ENCODE data around the gene ORC6.
A peak's percentile ranks its signal among the peaks of the same experiment; 100 is the strongest.

Gene ORC6

DNA sequence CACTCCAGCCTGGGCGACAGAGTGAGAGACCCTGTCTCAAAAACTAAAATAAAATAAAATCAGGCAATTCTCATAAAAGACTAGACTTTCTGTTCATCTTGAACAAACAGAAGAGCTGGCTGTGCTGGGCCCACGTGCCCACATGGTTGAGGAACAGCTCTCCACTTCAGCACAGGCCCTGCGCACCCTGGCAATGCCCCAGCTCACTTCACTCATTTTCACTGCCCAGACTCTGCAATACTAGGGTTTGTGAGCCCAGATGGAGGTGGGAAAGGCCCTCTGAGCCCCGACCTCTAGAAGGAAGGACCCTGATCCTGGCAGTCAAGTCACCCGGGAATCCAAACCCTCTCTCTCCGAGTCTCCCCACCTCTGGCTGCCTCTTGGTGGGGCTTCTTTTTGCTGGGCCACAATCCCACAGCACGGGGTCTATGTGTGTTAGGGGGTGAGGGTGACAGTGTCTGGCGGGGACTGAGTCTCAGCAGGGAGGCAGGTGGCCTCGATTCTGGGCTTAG, 43.9 kb downstream of the ORC6 start:
- DNase-seq = no peak

DNA sequence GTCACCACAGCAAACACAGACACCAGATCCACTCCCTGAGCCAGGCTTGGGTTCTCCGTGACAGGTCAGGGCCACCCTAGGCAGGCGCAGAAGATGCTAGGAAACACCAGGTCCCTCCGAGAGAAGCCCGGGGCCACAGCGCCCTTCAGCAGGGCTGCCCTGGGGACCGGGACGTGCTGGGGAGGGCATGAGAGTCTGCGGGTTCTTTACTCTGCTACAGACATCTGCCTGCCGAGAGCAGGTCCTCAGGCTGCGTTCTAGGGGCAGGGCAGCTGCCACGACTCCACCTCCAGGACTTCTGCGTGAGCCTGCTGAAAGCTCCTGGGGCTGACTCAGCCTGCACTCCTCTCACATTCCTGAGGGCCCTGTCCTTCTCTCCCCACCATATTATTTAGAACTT, 47.2 kb downstream of the ORC6 start:
- no peak for DNase-seq

DNA sequence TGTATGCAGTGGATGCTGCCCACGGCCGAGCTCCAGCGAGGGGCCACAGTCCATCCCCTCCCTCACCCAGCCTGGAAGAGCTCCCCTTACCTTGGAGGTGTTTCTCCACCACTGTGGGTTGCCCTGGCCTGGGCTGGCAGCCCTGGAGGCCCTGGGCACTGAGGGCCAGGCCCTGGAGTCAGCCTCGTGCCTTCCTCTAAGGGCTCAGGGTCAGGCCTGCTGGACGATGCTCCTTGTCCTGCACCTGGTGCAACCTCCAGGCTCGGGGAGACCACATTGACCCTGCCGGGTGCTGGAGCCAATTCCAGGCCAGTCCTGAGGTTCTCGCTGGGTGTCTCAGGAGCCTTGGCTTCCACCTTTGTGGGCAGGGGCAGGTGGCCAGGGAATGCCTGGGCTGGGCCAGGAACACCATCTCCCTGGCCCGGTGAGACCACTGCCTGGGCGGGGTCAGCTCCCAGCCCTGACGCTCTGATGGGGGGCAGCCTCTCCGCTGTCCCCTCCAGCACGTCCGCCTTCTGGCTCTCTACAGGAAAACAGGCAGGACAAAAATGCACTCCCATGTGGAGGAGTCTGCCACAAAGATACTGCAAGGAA, 48.3 kb downstream of the ORC6 start:
- no peak for DNase-seq

DNA sequence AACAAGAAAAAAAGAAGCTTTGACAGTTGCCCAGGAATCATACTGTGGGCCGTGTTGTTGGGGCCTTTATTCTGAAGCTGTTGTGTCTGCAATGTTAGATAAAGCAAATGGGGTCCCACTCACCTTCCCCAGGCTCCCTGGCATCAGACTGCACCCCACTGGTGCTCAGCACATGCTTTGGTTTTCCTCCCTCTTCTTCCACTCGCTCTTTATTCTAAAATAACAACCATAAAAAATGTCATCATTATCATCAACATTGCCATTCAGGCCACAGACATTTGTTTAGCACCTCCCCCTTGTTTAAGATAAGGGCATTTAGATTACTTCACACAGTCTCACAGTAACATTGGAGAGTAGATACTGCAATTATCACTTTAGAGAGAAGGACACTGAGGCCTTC, 50.5 kb downstream of the ORC6 start:
- no peak for DNase-seq

DNA sequence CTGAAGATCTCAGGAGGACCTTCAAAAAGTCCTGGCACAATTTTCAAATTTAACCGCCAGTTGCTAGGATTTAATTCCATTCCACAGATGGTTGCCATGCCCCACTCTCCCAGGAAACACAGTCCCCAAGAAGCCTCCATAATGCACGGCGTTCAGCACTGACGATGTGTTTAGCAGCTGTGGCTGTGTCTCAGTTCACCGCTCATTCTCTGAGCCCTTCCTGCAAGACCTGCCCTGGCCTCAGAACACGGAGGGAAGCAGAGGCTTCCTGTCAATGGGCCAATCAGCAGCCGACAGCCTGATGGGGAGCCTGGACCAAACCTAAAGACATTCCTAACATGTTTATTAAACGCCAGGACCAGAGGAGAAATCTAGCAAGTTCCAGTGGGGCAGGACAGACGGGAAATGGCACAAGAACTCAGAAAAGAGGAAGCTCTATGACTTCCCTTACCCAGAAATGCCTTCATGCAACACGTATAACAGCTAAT, 53.8 kb downstream of the ORC6 start:
- DNase-seq = peak; percentile 43

DNA sequence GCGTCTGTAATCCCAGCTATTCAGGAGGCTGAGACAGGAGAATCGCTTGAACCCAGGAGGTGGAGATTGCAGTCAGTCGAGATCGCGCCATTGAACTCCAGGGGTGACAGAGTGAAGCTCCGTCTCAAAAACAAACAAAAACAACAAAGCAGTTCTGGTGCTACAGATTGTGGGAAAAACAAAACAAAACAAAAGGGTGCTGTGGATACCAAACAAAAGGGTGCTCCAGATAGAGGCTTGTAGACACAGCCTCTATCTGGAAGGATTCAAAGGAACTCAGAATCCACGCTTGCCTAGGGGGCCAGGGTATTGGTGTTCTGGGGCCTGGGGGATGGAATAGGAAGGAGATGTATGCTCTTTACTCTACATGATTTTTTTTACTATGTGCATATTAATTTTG, 56.2 kb downstream of the ORC6 start:
- no peak for DNase-seq

DNA sequence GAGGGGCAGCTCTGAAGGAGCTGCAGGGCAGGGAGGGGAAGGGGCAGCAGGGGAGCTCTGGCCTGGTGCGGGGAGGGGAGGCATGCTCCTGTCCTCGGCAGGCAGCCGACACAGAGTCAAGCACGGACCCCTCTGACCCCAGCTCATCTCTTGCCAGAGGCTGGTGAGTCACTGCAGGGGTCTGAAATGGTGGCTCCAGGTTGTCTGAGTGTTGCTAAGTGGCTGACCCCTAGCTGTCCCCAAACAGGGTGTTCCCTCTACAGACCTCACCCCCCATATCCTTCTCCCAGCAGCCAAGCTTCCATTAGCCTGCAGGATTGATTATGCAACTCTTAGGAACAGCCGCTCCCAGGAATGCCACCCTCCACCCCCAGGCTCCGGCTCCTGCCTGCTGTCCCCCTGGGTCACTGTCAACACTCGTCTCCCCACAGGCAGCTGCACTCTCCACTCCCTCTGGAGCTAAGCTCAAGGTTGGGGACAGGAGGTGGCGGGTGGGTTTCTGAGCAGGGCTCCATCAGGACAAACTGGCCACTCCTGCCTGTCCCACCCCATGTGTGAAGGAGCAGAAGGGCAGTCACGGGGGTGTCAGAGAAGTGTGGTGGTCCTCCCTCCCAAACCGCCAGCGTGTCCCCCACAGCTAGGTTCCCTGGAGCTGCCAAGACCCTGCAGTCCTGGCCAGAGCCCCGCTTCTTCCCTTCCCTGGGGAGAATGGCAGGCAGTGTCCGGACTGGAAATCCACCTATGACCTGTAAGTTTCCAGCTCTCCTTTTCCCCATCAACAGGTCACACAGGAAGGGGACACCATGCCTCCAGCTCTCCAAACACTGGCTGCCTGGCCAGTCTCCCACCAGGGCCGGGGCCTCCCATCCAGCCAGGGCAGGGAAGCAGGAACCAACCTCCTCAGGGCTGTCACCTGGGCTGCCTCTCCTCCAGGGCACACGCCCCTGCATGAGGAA, 57.6 kb downstream of the ORC6 start:
- DNase-seq = peak; percentile 35
